ENCODE results near the gene VAV2. TPM values are rescaled to one million over a fixed set of nuclear protein-coding genes. Genes with fewer than 3 reads are reported as not detected.
"Not testable (repeated sequence)": the region's sequence is repeated elsewhere in the genome, so short reads cannot be mapped to it uniquely, and the experiment has no call there.

Gene VAV2
- total RNA-seq, 3 donors from 2014 or later: 29.4 to 34.8 (median 34.5) TPM

DNA sequence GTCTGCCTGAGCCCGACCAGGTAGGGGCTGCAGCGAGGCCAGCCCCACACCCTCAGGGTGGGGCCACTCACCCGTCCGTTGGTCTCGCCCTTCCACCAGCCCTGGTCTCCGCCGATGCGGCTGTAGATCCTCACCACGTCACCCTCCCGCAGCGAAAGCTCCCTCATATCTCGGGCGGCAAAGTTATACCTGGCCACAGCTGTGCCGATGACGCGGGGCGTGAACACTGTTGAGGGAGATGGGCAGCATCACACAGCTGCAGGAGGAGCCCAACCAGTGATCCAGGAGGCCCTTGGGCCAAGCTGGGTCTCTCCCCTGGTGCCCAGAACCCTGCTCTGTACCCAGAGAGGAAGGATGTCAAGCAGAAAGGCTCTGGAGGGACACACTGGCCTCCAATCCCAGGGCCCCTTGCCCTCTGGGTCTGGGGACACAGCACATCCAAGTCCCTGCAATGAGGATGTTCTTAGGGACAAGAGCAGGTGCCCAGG is 223.7 kb downstream of the VAV2 start:
- ATAC-seq: no peak
- intact Hi-C loops (cut with DNase I, micrococcal nuclease): no loop called here
- Histone ChIP-seq H3K36me3 (ENCODE audit: low read depth) (no peaks in the 10 kb centered on the region), H3K4me3 (no peak overlapping the region), H3K4me1 (ENCODE audit: low read depth) (no peaks in the 10 kb centered on the region), H3K9me3 (peaks cover 10% of the 10 kb centered on the region)
- DNase-seq: peak in 1 of 3 donors; percentile 30
- TF ChIP-seq, protein P1, sequence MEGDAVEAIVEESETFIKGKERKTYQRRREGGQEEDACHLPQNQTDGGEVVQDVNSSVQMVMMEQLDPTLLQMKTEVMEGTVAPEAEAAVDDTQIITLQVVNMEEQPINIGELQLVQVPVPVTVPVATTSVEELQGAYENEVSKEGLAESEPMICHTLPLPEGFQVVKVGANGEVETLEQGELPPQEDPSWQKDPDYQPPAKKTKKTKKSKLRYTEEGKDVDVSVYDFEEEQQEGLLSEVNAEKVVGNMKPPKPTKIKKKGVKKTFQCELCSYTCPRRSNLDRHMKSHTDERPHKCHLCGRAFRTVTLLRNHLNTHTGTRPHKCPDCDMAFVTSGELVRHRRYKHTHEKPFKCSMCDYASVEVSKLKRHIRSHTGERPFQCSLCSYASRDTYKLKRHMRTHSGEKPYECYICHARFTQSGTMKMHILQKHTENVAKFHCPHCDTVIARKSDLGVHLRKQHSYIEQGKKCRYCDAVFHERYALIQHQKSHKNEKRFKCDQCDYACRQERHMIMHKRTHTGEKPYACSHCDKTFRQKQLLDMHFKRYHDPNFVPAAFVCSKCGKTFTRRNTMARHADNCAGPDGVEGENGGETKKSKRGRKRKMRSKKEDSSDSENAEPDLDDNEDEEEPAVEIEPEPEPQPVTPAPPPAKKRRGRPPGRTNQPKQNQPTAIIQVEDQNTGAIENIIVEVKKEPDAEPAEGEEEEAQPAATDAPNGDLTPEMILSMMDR (IDR thresholded peaks at IDR 0.05): no peak

DNA sequence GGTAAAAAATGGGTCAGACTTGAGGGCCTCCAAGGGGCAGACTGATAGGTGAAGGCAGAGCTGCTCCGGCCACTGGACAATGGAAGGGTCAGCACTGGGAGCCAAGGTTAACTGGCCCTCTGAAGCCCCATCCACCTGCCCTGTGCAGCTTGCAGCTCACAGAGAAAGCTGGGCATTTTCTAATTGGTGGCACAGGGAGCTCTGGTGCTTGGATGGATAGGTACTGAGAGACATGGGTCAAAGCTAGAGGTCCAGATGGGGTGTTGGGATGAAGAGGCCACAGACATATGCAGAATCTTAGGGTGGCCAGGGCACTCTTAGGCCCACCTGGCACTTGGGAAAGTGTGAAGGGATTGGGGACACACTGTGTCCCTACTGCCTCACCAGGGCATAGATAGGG is 224.5 kb downstream of the VAV2 start:
- TF ChIP-seq, protein P1 (IDR thresholded peaks at IDR 0.05): no peak
- Histone ChIP-seq H3K4me1 (ENCODE audit: low read depth) (no peaks in the 10 kb centered on the region), H3K9me3 (peaks cover 10% of the 10 kb centered on the region), H3K4me3 (no peak overlapping the region), H3K36me3 (ENCODE audit: low read depth) (no peaks in the 10 kb centered on the region)
- no peak for ATAC-seq
- intact Hi-C loops (cut with DNase I, micrococcal nuclease): no loop called here
- DNase-seq: no peak

DNA sequence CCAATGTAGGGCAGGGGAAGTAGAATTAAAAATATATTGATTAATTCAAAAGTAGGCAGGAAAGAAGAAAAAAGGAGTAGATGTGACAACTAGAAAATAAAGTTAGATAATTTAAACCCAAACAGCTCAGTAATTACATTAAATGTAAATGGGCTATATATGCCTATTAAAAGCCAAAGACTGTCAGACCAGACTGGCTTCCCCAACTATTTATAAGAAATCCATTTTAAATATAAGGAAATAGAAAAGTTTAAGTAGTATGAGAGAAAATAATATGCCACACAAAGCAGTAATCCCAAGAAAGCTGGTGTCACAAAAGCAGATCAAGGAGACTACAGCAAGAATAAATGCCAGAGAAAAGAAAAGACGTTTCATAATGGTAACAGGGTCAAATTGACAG is 225.1 kb downstream of the VAV2 start:
- no peak for ATAC-seq
- Histone ChIP-seq H3K36me3 (ENCODE audit: low read depth) (no peaks in the 10 kb centered on the region), H3K4me1 (ENCODE audit: low read depth) (no peaks in the 10 kb centered on the region), H3K4me3 (no peak overlapping the region), H3K9me3 (peaks cover 10% of the 10 kb centered on the region)
- TF ChIP-seq, protein P1 (IDR thresholded peaks at IDR 0.05): no peak
- no peak for DNase-seq
- intact Hi-C loops (cut with DNase I, micrococcal nuclease): no loop called here

DNA sequence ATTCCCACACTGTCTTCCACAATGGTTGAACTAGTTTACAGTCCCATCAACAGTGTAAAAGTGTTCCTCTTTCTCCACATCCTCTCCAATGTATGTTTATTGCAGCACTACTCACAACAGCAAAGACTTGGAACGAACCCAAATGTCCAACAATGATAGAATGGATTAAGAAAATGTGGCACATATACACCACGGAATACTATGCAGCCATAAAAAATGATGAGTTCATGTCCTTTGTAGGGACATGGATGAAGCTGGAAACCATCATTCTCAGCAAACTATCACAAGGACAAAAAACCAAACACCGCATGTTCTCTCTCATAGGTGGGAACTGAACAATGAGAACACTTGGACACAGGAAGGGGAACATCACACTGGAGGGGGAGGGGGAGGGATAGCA is 225.9 kb downstream of the VAV2 start:
- H3K4me1 ChIP-seq (ENCODE audit: low read depth); DNase-seq; ATAC-seq; H3K36me3 ChIP-seq (ENCODE audit: low read depth); intact Hi-C loops (cut with DNase I, micrococcal nuclease); H3K4me3 ChIP-seq: not testable (repeated sequence)
- peaks cover 10% of the 10 kb centered on the region for H3K9me3 ChIP-seq

DNA sequence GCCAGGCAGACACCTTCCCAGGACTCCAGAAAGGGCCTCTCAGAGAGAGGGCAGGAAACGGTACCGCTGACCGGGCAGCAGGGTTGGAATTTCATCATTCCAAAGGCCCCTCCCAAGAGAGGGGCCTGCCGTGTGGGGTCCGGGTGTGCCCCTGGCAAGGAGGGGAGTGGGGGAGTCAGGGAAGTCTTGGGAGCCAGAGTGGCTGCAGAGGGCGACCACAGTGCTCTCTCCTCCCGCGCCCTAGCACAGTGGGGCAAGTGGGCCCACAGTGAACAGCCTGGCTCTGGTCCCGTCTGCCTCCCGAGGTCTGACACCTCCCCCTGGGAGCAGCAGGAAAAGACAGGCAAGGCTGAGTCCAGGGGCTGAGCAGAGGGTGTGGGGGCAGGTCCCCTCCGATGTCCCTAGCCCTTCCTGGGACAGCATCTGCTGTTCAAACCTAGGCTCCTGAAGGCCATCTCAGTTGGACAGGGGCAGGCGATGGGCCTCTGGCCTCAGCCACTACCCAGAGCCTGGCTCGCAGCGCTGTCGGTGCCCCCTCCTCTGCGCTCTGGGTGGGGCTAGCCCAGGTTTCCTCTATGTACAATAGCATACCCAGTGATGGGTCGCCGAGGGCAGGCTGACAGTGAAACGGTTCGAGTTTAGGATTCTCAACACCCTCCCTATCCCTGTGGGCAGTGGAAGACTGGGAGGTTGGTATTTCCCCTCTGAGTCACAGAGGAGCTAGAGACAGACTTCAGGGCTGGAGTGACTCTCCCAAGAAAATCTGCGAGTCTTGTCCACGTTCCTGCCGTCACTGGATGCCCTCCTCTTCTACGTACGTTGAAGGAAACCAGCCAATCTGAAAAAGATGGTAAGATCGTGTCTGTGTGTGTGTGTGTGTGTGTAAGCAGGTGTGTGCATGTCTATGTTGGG is 228.6 kb downstream of the VAV2 start:
- no peak overlapping the region for H3K4me3 ChIP-seq
- DNase-seq (peak in 1 of 3 donors; percentile 36), ATAC-seq (no peak)
- H3K9me3 ChIP-seq: peaks cover 10% of the 10 kb centered on the region
- H3K4me1 ChIP-seq (ENCODE audit: low read depth): no peaks in the 10 kb centered on the region
- TF ChIP-seq, protein P1 (IDR thresholded peaks at IDR 0.05): no peak
- H3K36me3 ChIP-seq (ENCODE audit: low read depth): no peaks in the 10 kb centered on the region
- intact Hi-C loops (cut with DNase I, micrococcal nuclease): no loop called here

DNA sequence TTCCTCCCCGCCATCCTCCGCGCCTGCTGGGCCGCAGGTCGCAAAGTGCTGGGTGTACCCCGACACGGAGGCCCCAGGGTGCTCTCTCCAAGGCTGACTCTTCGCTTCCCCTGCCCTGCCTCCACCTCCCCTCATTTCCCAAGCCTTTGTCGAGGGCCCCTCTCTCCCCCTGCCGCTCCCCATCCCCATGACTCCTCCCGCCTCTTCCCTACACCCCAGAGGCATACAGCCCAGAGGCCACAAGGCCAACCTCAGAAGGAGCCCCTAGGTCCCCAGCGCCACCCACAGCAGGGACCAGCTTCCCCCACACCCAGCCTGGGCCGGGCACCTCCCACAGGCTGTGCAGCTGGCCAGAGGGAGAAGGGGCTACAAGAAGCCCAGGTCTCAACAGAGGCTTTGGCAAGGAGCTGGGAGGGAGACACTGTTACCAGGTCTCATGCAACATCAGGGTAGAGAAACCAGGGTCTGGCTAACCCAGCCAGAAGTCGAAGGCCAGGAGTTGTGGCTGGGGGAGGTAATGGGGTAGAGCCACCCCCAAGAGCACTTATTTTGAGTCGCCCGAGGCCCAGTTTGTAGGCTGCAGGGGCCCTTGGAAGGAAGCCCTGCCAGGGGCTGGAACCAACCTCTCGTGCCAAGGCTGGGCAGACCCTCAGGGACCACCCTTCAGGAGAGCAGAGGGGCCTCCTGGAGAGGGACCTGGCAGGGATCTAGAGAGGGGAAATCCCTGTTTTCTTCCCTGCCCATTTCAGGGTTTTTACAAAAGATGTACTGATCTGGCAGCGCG is 229.4 kb downstream of the VAV2 start:
- peaks cover 9% of the 10 kb centered on the region for H3K9me3 ChIP-seq
- ATAC-seq (no peak), DNase-seq (no peak)
- H3K36me3 ChIP-seq (ENCODE audit: low read depth): no peaks in the 10 kb centered on the region
- no peak overlapping the region for H3K4me3 ChIP-seq
- TF ChIP-seq, protein P1 (IDR thresholded peaks at IDR 0.05): no peak
- intact Hi-C loops (cut with DNase I, micrococcal nuclease): no loop called here
- H3K4me1 ChIP-seq (ENCODE audit: low read depth): no peaks in the 10 kb centered on the region
